CD4-positive, alpha-beta T cell treated with Interleukin-15 for 4 hours (primary cell): ENCODE results near the gene CDA.
A peak's percentile ranks its signal among the peaks of the same experiment; 100 is the strongest.

Source experiments
- DNase-seq: peaks from one replicate; pipeline ENCODE4 v3.0.0-alpha.2; 2020; ENCODE audit warnings: low spot score

The CDA gene

DNA sequence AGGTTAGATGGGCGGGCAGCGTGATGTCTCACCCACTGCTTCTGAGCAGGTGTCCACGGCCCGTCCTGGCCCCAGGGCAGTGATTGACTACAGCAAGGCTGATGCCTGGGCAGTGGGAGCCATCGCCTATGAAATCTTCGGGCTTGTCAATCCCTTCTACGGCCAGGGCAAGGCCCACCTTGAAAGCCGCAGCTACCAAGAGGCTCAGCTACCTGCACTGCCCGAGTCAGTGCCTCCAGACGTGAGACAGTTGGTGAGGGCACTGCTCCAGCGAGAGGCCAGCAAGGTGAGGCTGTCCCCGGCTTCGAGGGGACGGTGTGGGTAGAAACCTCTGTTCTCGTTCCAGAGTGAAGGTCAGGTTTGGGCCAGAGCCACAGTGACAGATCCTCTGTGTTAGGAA is 60.0 kb downstream of the CDA start:
- no peak for DNase-seq

DNA sequence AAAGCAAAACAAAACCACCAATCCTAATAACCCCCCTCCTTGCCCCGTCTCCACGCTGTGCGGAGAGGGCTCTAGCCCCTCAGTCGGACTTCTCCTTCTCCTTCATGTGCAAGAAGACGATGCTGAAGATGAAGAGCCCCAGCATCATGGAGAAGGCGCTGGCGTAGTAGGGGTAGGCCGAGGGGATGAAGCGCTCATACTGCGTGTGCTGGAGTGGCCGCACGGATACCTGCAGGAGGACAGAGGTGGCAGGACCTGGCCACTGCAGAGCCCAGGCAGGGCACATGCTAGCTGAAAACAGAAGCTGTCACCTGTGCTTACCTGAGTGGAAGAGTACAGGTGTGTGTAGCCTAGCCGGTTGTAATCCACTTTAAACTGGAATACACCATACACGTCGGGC is 63.4 kb downstream of the CDA start:
- DNase-seq: no peak

GRCh38 chr1:20654104-20654690 is 65.3 kb downstream of the CDA start:
- no peak for DNase-seq

- DNase-seq: no peak
Measured at GRCh38 chr1:20657024-20657423, 68.1 kb downstream of the CDA start.

DNA sequence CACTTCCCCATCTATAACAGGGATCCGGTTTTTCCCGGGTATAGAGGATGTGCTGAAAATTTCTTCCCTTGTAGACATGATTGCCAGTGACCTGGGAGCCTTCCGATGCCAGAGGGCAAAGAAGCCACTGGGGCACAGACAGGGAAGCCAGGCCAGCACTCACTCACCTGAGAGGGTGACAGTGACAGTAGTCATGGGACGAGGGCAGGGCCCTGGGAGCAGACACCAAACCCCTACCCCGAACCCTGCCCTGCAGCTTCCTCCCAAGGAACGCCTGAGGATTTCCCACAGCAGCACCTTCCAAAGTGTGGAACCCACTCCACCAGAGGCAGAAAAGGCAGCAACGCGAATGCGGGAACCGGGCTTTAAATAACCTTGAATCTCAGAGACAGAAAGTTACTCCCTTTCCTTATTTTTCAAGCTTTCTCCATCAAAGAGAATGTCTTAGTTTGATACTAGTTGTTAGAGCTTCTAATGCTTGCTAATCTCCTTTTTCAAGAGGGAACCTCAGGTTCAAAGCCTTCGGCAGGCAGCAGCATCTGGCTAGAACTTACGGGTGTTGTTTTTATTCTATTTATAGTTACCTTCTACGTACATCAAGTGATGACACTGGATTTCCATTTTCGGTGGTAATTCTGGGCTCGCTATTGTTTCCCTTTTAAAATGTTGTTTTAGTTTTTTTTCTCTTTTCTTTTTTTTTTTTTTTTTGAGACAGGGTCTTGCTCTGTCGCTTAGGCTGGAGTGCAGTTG is 69.4 kb downstream of the CDA start:
- DNase-seq: no peak

GRCh38 chr1:20660363-20660762 is 71.5 kb downstream of the CDA start:
- DNase-seq: no peak

- DNase-seq: no peak
Measured at GRCh38 chr1:20660847-20661206, 71.9 kb downstream of the CDA start.

GRCh38 chr1:20661207-20662109 is 72.6 kb downstream of the CDA start, which contains the start of gene DDOST:
Gene DDOST (minus strand): TSS chr1:20661369. CDS start chr1:20661350, 19 bp downstream.
- DNase-seq: peak; percentile 96

DNA sequence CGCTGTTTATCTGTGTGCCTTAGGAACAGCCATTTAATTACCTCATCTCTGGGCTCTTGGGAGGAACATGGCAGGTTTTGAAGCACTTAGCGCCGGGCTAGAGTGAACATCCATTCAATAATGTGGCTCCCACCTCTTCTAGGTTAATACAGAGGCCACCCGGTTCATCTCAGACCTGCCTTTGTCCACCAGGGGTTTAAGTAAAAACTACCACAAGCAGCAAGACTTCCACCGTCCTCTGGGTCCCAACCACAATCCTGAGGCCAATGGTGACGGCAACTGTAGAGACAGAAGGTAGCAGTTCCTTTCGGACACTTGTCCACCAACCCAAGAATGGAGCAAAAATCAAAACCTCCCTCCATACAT is 73.2 kb downstream of the CDA start:
- no peak for DNase-seq

- no peak for DNase-seq
Measured at GRCh38 chr1:20663365-20663764, 74.5 kb downstream of the CDA start.

DNA sequence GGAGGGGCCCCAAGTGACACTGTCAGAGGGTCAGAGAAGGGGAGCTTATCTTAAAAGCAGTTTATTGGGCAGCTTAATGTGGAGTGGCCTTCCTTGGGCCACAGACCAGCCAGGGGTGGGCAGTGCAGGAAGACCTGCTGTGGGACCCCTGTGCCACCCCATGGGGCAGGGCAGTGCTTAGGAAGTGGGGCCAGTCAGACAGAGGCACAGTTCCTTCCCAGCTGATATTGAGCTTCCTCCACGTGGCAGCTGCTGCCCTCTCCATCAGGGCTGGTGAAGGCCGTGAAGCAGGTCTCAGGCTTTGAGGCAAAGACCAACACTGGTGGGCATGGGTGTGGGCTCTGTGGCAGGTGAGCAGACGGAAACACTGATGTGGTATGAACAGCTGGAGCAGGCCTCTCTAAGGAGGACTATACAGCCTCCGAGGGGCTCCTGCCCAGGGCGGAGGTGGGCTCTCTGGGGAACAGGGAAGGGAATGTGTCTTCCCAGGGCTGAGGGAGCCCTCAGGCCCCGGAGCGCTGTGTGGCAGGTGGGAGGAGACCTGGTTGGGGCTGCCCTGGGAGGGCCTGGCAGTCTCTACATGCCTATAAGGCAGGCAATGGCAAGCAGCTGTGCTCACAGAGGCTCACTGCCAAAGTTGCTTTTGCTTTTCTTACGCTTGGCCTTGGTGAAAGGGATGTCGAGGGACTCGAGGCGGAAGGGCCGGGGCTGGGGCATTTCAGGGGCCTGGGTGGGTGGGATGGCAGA is 75.2 kb downstream of the CDA start:
- DNase-seq: no peak

DNA sequence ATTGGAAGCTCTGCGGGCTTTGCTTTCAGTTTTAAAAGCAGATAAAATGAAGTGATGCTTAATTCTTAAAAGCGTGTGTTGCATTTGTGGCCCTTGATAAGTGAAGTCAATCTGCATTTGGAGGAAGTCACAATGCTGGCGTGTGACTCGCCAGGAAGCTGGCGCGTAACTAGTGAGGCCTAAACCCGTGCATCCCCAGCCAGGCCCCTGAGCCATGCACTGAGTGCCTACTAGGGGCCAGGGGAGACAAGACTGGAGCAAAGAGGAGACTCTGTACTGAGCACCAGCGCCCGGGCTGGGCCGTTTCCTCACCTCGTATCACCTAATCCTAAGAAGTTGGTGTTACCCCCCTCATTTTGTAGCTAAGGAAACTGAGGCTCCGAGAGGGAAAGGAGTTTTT is 76.8 kb downstream of the CDA start:
- no peak for DNase-seq

DNA sequence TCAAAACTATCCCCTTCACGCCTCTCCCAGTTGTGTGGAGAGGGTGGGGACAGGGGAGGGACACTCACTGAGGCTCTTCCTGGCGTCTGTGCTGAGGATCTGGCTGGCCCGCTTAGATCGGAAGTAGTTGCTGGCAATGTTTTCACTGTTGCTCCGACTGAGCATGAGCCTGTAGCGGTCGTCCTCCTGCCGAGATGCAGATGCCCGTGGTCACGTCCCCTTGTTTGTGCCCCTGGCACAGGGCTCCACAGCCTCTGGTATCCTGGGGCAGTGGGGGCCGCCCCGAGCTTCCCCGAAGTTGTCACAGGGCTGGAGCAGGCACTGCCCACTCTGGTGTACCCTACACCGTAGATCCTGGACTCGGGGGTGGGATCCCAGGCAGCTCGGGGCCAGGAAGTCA is 77.2 kb downstream of the CDA start:
- DNase-seq: no peak

GRCh38 chr1:20666804-20667203 is 77.9 kb downstream of the CDA start:
- no peak for DNase-seq
